Measurements from ENCODE around the gene TXNDC2.

The TXNDC2 gene

GRCh38 chr18:9860682-9861081, 25.1 kb upstream of the TXNDC2 start:
- no peak overlapping the region for H3K4me3 ChIP-seq (ENCODE audit: low read depth, low read length)
- TF ChIP-seq CTCF (IDR thresholded peaks at IDR 0.05; ENCODE audit: borderline replicate concordance, insufficient read depth, low read depth, low read length), result no peak

GRCh38 chr18:9861157-9861556, 24.6 kb upstream of the TXNDC2 start:
- H3K4me3 ChIP-seq (ENCODE audit: low read depth, low read length), result no peak overlapping the region
- TF ChIP-seq CTCF (IDR thresholded peaks at IDR 0.05; ENCODE audit: borderline replicate concordance, insufficient read depth, low read depth, low read length), result no peak

- no peak for TF ChIP-seq CTCF (IDR thresholded peaks at IDR 0.05; ENCODE audit: borderline replicate concordance, insufficient read depth, low read depth, low read length)
- H3K4me3 ChIP-seq (ENCODE audit: low read depth, low read length), result no peak overlapping the region
Measured at GRCh38 chr18:9861933-9862332, 23.8 kb upstream of the TXNDC2 start.

GRCh38 chr18:9862686-9863085, 23.1 kb upstream of the TXNDC2 start:
- H3K4me3 ChIP-seq (ENCODE audit: low read depth, low read length), result no peak overlapping the region
- TF ChIP-seq CTCF (IDR thresholded peaks at IDR 0.05; ENCODE audit: borderline replicate concordance, insufficient read depth, low read depth, low read length), result no peak

- H3K4me3 ChIP-seq (ENCODE audit: low read depth, low read length), result no peak overlapping the region
- TF ChIP-seq CTCF (IDR thresholded peaks at IDR 0.05; ENCODE audit: borderline replicate concordance, insufficient read depth, low read depth, low read length), result no peak
Measured at GRCh38 chr18:9863282-9863681, 22.5 kb upstream of the TXNDC2 start.

GRCh38 chr18:9865764-9866490, 19.8 kb upstream of the TXNDC2 start:
- H3K4me3 ChIP-seq (ENCODE audit: low read depth, low read length), result no peak overlapping the region
- TF ChIP-seq CTCF (IDR thresholded peaks at IDR 0.05; ENCODE audit: borderline replicate concordance, insufficient read depth, low read depth, low read length), result no peak

- no peak overlapping the region for H3K4me3 ChIP-seq (ENCODE audit: low read depth, low read length)
- TF ChIP-seq CTCF (IDR thresholded peaks at IDR 0.05; ENCODE audit: borderline replicate concordance, insufficient read depth, low read depth, low read length), result no peak
Measured at GRCh38 chr18:9866627-9867026, 19.1 kb upstream of the TXNDC2 start.
